Tibial nerve (tissue), 4 donors: ENCODE results near the gene ST7L. TPM values are rescaled to one million over a fixed set of nuclear protein-coding genes. Genes with fewer than 3 reads are reported as not detected.
A peak's percentile ranks its signal among the peaks of the same experiment; 100 is the strongest.

ENCODE experiments used
- DNase-seq, 2 donors: peaks; one replicate each; pipeline ENCODE4 v3.0.0-alpha.2; 2019; ENCODE audit warnings: low spot score in 2 of 2
- H3K27ac ChIP-seq, 4 donors: fragments of 200-600 bp; sonication (generic) in 3 of 4; one replicate each; pipeline ENCODE4 v1.5.1; 2017 to 2019; ENCODE audit warnings: mild to moderate bottlenecking in 1 of 4
- H3K27me3 ChIP-seq, 2 donors: fragments of 200-600 bp; sonication (generic) in 1 of 2; one replicate each; pipeline versions ENCODE4 v1.5.1 to v1.6.0; 2017 to 2019
- H3K36me3 ChIP-seq, 3 donors: fragments of 200-600 bp; sonication (generic); one replicate each; pipeline ENCODE4 v1.5.1; 2018 to 2019
- H3K4me1 ChIP-seq, 4 donors: fragments of 200-600 bp; sonication (generic) in 3 of 4; one replicate each; pipeline ENCODE4 v1.5.1; 2017 to 2019
- H3K4me3 ChIP-seq, 4 donors: fragments of 200-600 bp; sonication (generic) in 3 of 4; one replicate each; pipeline ENCODE4 v1.5.1; 2017 to 2019; ENCODE audit warnings: mild to moderate bottlenecking in 1 of 4, moderate library complexity in 1 of 4
- H3K9me3 ChIP-seq, 4 donors: fragments of 200-600 bp; sonication (generic) in 3 of 4; one replicate each; pipeline ENCODE4 v1.5.1; 2017 to 2019
- CTCF ChIP-seq, 5 experiments: fragments of 200-600 bp in 3 of 5; fragments of 450-650 bp in 2 of 5; sonication (generic) in 3 of 5; IDR thresholded peaks; one replicate each; pipeline ENCODE4 v1.5.1; 2016 to 2019; ENCODE audit warnings: antibody characterized with exemption in 5 of 5, mild to moderate bottlenecking in 3 of 5, moderate library complexity in 2 of 5
- EP300 ChIP-seq, 2 donors: sonication (generic); formaldehyde crosslinking; IDR thresholded peaks; one replicate each; pipeline ENCODE4 v1.6.1; 2017; ENCODE audit warnings: antibody characterized with exemption in 2 of 2, mild to moderate bottlenecking in 1 of 2
- POLR2A ChIP-seq, 2 donors: fragments of 450-650 bp; IDR thresholded peaks; one replicate each; pipeline ENCODE4 v1.6.1; 2017; ENCODE audit warnings: antibody characterized with exemption in 2 of 2, mild to moderate bottlenecking in 2 of 2, moderate library complexity in 2 of 2
- WGBS, 2 donors: methylation state at CpG; one replicate each; pipeline ENCODE4 v1.1.5; 2018; 5-methylcytosine and 5-hydroxymethylcytosine counted together
- total RNA-seq, 4 donors: library from RNA; depleted of rRNA; stranded (reverse); fragments of >200 nt; gene quantifications; one replicate each; pipeline ENCODE4 v1.1.0, GENCODE V29; 2016

The ST7L gene
- total RNA-seq, 4 donors from 2014 or later, result 18.4 to 24.0 (median 20.4) TPM

- Histone ChIP-seq H3K4me1 (peaks cover 0 to 14% (median 0%) of the 10 kb centered on the region in 4 donors), H3K27me3 (no peaks in the 10 kb centered on the region), H3K9me3 (no peaks in the 10 kb centered on the region), H3K4me3 (no peak overlapping the region), H3K27ac (no peak overlapping the region), H3K36me3 (peaks cover 0 to 21% (median 0%) of the 10 kb centered on the region in 3 donors)
- no peak for DNase-seq
- WGBS, 2 donors, result 88 to 100% methylated on average over 2 of the region's 2 CpGs
- no peak for TF ChIP-seq CTCF (IDR thresholded peaks at IDR 0.05)
These were observed 72.9 kb downstream of the ST7L start for GRCh38 chr1:112546076-112546475.

GRCh38 chr1:112544751-112545150, 74.2 kb downstream of the ST7L start:
- Histone ChIP-seq H3K27me3 (no peaks in the 10 kb centered on the region), H3K9me3 (no peaks in the 10 kb centered on the region), H3K4me1 (peaks cover 0 to 14% (median 0%) of the 10 kb centered on the region in 4 donors), H3K36me3 (peaks cover 0 to 32% (median 0%) of the 10 kb centered on the region in 3 donors), H3K4me3 (no peak overlapping the region), H3K27ac (peak overlapping the region in 2 of 4 donors; percentile 29 to 51)
- WGBS, 2 donors, result 28 to 30% methylated on average over 3 of the region's 3 CpGs
- no peak for DNase-seq
- TF ChIP-seq CTCF (IDR thresholded peaks at IDR 0.05) (no peak), EP300 (IDR thresholded peaks at IDR 0.05) (no peak), POLR2A (IDR thresholded peaks at IDR 0.05) (no peak)

GRCh38 chr1:112544011-112544688, 74.8 kb downstream of the ST7L start:
- H3K4me1 ChIP-seq, result peaks cover 0 to 14% (median 0%) of the 10 kb centered on the region in 4 donors
- peaks cover 0 to 36% (median 0%) of the 10 kb centered on the region in 3 donors for H3K36me3 ChIP-seq
- H3K27me3 ChIP-seq, result no peaks in the 10 kb centered on the region
- no peak overlapping the region for H3K4me3 ChIP-seq
- no peaks in the 10 kb centered on the region for H3K9me3 ChIP-seq
- 36 to 42% methylated on average over 1 of the region's 1 CpG for WGBS, 2 donors
- H3K27ac ChIP-seq, result peak overlapping the region in 2 of 4 donors; percentile 29 to 51
- no peak for DNase-seq
- TF ChIP-seq EP300 (IDR thresholded peaks at IDR 0.05), result peak in 1 of 2 donors; percentile 39
- no peak for TF ChIP-seq CTCF (IDR thresholded peaks at IDR 0.05)

- Histone ChIP-seq H3K4me1 (peaks cover 0 to 14% (median 0%) of the 10 kb centered on the region in 4 donors), H3K27me3 (no peaks in the 10 kb centered on the region), H3K36me3 (peaks cover 0 to 37% (median 0%) of the 10 kb centered on the region in 3 donors), H3K9me3 (no peaks in the 10 kb centered on the region), H3K4me3 (no peak overlapping the region), H3K27ac (no peak overlapping the region)
- no peak for TF ChIP-seq CTCF (IDR thresholded peaks at IDR 0.05)
- TF ChIP-seq EP300 (IDR thresholded peaks at IDR 0.05), result no peak
- TF ChIP-seq POLR2A (IDR thresholded peaks at IDR 0.05), result no peak
- 90 to 92% methylated on average over 9 of the region's 9 CpGs for WGBS, 2 donors
- no peak for DNase-seq
These were observed 76.6 kb downstream of the ST7L start for GRCh38 chr1:112542206-112542973.

GRCh38 chr1:112541299-112541698, 77.6 kb downstream of the ST7L start:
- no peak overlapping the region for H3K4me3 ChIP-seq
- WGBS, 2 donors, result 58 to 94% methylated on average over 1 of the region's 1 CpG
- no peaks in the 10 kb centered on the region for H3K27me3 ChIP-seq
- H3K9me3 ChIP-seq, result no peaks in the 10 kb centered on the region
- TF ChIP-seq CTCF (IDR thresholded peaks at IDR 0.05) (no peak), POLR2A (IDR thresholded peaks at IDR 0.05) (no peak), EP300 (IDR thresholded peaks at IDR 0.05) (no peak)
- H3K4me1 ChIP-seq, result peaks cover 0 to 14% (median 0%) of the 10 kb centered on the region in 4 donors
- H3K27ac ChIP-seq, result no peak overlapping the region
- H3K36me3 ChIP-seq, result peaks cover 0 to 37% (median 0%) of the 10 kb centered on the region in 3 donors
- no peak for DNase-seq
